H9 (cell line): ENCODE data around the gene KCNH1. TPM values are rescaled to one million over a fixed set of nuclear protein-coding genes. Genes with fewer than 3 reads are reported as not detected.

Experiments used
- DNase-seq: peaks from one replicate; pipeline ENCODE4 v3.0.0-alpha.2; 2017
- H2AFZ ChIP-seq: one replicate; pipeline ENCODE4 v1.6.1; 2013; ENCODE audit warnings: mild to moderate bottlenecking, low read length, control low read depth, moderate library complexity
- H2AK5ac ChIP-seq: 2 replicates; pipeline ENCODE4 v1.6.1; 2013; ENCODE audit warnings: low read length, control low read depth, mixed read lengths; ENCODE audit not compliant: insufficient read length
- H2BK120ac ChIP-seq: one replicate; pipeline ENCODE4 v1.6.1; 2013; ENCODE audit warnings: low read depth, mild to moderate bottlenecking, low read length, control low read depth, inconsistent platforms; ENCODE audit not compliant: poor library complexity, severe bottlenecking
- H2BK12ac ChIP-seq: 2 replicates; pipeline ENCODE4 v1.6.1; 2013; ENCODE audit warnings: low read length, control low read depth, mixed read lengths, low read depth; ENCODE audit not compliant: insufficient read length
- H2BK15ac ChIP-seq: 2 replicates; pipeline ENCODE4 v1.6.1; 2013; ENCODE audit warnings: low read depth, low read length, control low read depth
- H2BK20ac ChIP-seq: one replicate; pipeline ENCODE4 v1.6.1; 2013; ENCODE audit warnings: low read depth, mild to moderate bottlenecking, low read length, control low read depth, inconsistent platforms; ENCODE audit not compliant: poor library complexity, severe bottlenecking
- H2BK5ac ChIP-seq: 2 replicates; pipeline ENCODE4 v1.6.1; 2013; ENCODE audit warnings: low read length, control low read depth, mixed read lengths; ENCODE audit not compliant: insufficient read length
- H3K14ac ChIP-seq: 2 replicates; pipeline ENCODE4 v1.6.1; 2013; ENCODE audit warnings: low read length, control low read depth; ENCODE audit not compliant: insufficient read depth
- H3K18ac ChIP-seq: 2 replicates; pipeline ENCODE4 v1.6.1; 2013; ENCODE audit warnings: low read depth, mild to moderate bottlenecking, mixed read lengths, low read length, control low read depth; ENCODE audit not compliant: insufficient read length
- H3K23ac ChIP-seq: 2 replicates; pipeline ENCODE4 v1.6.1; 2013; ENCODE audit warnings: low read length, control low read depth, mixed read lengths, low read depth; ENCODE audit not compliant: insufficient read length
- H3K23me2 ChIP-seq: 2 replicates; pipeline ENCODE4 v1.6.1; 2013; ENCODE audit warnings: low read depth, mild to moderate bottlenecking, mixed read lengths, low read length, control low read depth; ENCODE audit not compliant: insufficient read length, poor library complexity, severe bottlenecking
- H3K27ac ChIP-seq: 2 replicates; pipeline ENCODE4 v1.5.1; 2013; ENCODE audit warnings: low read length, control low read depth, mixed read lengths, low read depth; ENCODE audit not compliant: insufficient read length
- H3K27me3 ChIP-seq: 2 replicates; pipeline ENCODE4 v1.6.1; 2013; ENCODE audit warnings: low read length, control low read depth, inconsistent platforms; ENCODE audit not compliant: insufficient read depth
- H3K4ac ChIP-seq: 2 replicates; pipeline ENCODE4 v1.6.1; 2013; ENCODE audit warnings: low read depth, mild to moderate bottlenecking, control low read depth, inconsistent platforms, low read length, moderate library complexity
- H3K4me1 ChIP-seq: 2 replicates; pipeline ENCODE4 v1.6.1; 2013; ENCODE audit warnings: low read length, control low read depth, inconsistent platforms; ENCODE audit not compliant: insufficient read depth
- H3K4me2 ChIP-seq: 2 replicates; pipeline ENCODE4 v1.6.1; 2013; ENCODE audit warnings: low read length, control low read depth, mixed read lengths; ENCODE audit not compliant: insufficient read length, insufficient read depth
- H3K56ac ChIP-seq: 2 replicates; pipeline ENCODE4 v1.6.1; 2013; ENCODE audit warnings: low read depth, mild to moderate bottlenecking, mixed read lengths, low read length, control low read depth; ENCODE audit not compliant: insufficient read length
- H3K79me1 ChIP-seq: 2 replicates; pipeline ENCODE4 v1.6.1; 2013; ENCODE audit warnings: low read depth, mild to moderate bottlenecking, moderate library complexity, low read length, control low read depth, inconsistent platforms; ENCODE audit not compliant: insufficient read depth, poor library complexity, severe bottlenecking
- H3K79me2 ChIP-seq: 2 replicates; pipeline ENCODE4 v1.6.1; 2013; ENCODE audit warnings: low read length, control low read depth, inconsistent platforms; ENCODE audit not compliant: insufficient read depth
- H3K9ac ChIP-seq: 2 replicates; pipeline ENCODE4 v1.6.1; 2013; ENCODE audit warnings: low read length, control low read depth, mixed read lengths; ENCODE audit not compliant: insufficient read length; ENCODE audit errors: extremely low read depth
- H3K9me3 ChIP-seq: one replicate; pipeline ENCODE4 v1.6.1; 2013; ENCODE audit warnings: low read depth, low read length, inconsistent platforms; ENCODE audit not compliant: control insufficient read depth
- H3T11ph ChIP-seq: one replicate; pipeline ENCODE4 v1.6.1; 2013; ENCODE audit warnings: mild to moderate bottlenecking, low read length, control low read depth, inconsistent platforms
- H4K20me1 ChIP-seq: one replicate; pipeline ENCODE4 v1.6.1; 2013; ENCODE audit not compliant: control insufficient read depth, insufficient read length, insufficient read depth
- H4K5ac ChIP-seq: 2 replicates; pipeline ENCODE4 v1.6.1; 2013; ENCODE audit warnings: low read depth, mild to moderate bottlenecking, mixed read lengths, low read length, control low read depth; ENCODE audit not compliant: insufficient read length
- H4K8ac ChIP-seq: replicated peaks from 2 replicates; pipeline ENCODE4 v1.6.1; 2013; ENCODE audit warnings: low read length, control low read depth, mixed read lengths, low read depth; ENCODE audit not compliant: insufficient read length
- H4K91ac ChIP-seq: 2 replicates; pipeline ENCODE4 v1.6.1; 2013; ENCODE audit warnings: low read depth, mild to moderate bottlenecking, moderate library complexity, mixed read lengths, low read length, control low read depth; ENCODE audit not compliant: insufficient read length
- H3K27ac Mint-ChIP-seq, 3 experiments: 2 replicates in 2 of 3; 3 replicates in 1 of 3; pipeline ENCODE4 v1.8.0; 2020 to 2021; ENCODE audit warnings: mixed read lengths in 3 of 3, mild to moderate bottlenecking in 1 of 3, moderate library complexity in 1 of 3
- H3K27me3 Mint-ChIP-seq: 2 replicates; pipeline ENCODE4 v1.8.0; 2021; ENCODE audit warnings: low read depth, mild to moderate bottlenecking, moderate library complexity, mixed read lengths
- H3K36me3 Mint-ChIP-seq, 3 experiments: 2 replicates in 2 of 3; 3 replicates in 1 of 3; pipeline ENCODE4 v1.8.0; 2020 to 2021; ENCODE audit warnings: low read depth in 3 of 3, mixed read lengths in 3 of 3; ENCODE audit not compliant: insufficient read depth in 1 of 3
- H3K4me1 Mint-ChIP-seq, 2 experiments: 2 replicates each; pipeline ENCODE4 v1.8.0; 2020; ENCODE audit warnings: mixed read lengths in 2 of 2
- H3K4me3 Mint-ChIP-seq, 2 experiments: 2 replicates in 1 of 2; 3 replicates in 1 of 2; pipeline ENCODE4 v1.8.0; 2020 to 2021; ENCODE audit warnings: mild to moderate bottlenecking in 2 of 2, mixed read lengths in 2 of 2, moderate library complexity in 1 of 2
- H3K9me3 Mint-ChIP-seq, 2 experiments: 2 replicates in 1 of 2; 3 replicates in 1 of 2; pipeline ENCODE4 v1.8.0; 2020; ENCODE audit warnings: mild to moderate bottlenecking in 2 of 2, mixed read lengths in 2 of 2, moderate library complexity in 1 of 2
- CTCF ChIP-seq: fragments of 200-600 bp; sonication (generic); conservative IDR thresholded peaks from 3 replicates; pipeline ENCODE4 v1.8.0; 2021; ENCODE audit warnings: antibody characterized with exemption, mild to moderate bottlenecking
- WGBS: extraction: QIAGEN DNeasy Blood & Tissue Kit; methylation state at CpG from one replicate; pipeline ENCODE4 v1.1.7; 2013; ENCODE audit warnings: missing lambda C conversion rate, low lambda C conversion rate, mixed read lengths; ENCODE audit not compliant: insufficient read length; ENCODE audit errors: extremely low coverage; 5-methylcytosine and 5-hydroxymethylcytosine counted together
- total RNA-seq: library from RNA; stranded (reverse); gene quantifications from 2 replicates; pipeline ENCODE4 v1.2.1, GENCODE V29; 2021

The KCNH1 gene
- total RNA-seq, 1 experiment from 2014 or later, result 0.11 TPM

GRCh38 chr1:210942513-210942912, 191.4 kb downstream of the KCNH1 start:
- Histone ChIP-seq H2BK20ac (no peak overlapping the region), H2BK15ac (no peak overlapping the region), H3K9ac (no peak overlapping the region), H2BK120ac (no peak overlapping the region), H3K4me2 (no peak overlapping the region), H4K20me1 (no peaks in the 10 kb centered on the region), H3K56ac (no peak overlapping the region), H3K14ac (no peak overlapping the region), H3K4me1 (peaks cover 2% of the 10 kb centered on the region; the same call in 1 of the 2 replicates), H3K9me3 (no peaks in the 10 kb centered on the region), H3K27ac (no peak overlapping the region), H3K18ac (no peak overlapping the region), H3K79me2 (no peaks in the 10 kb centered on the region), H3K79me1 (no peaks in the 10 kb centered on the region), H3K4ac (no peak overlapping the region), H2BK12ac (no peak overlapping the region), H3K23ac (no peak overlapping the region), H3T11ph (no peak overlapping the region), H3K27me3 (no peaks in the 10 kb centered on the region), H4K91ac (no peak overlapping the region), H2AK5ac (no peak overlapping the region), H4K8ac (no peak overlapping the region), H3K23me2 (no peaks in the 10 kb centered on the region), H2AFZ (no peak overlapping the region), H2BK5ac (no peak overlapping the region), H4K5ac (no peak overlapping the region)
- H3K4me3 Mint-ChIP-seq, result no peak overlapping the region
- no CpG with 5 or more reads among the region's 2 CpGs for WGBS
- no peaks in the 10 kb centered on the region for H3K4me1 Mint-ChIP-seq
- DNase-seq, result no peak
- no peak overlapping the region for H3K27ac Mint-ChIP-seq
- no peak for TF ChIP-seq CTCF
- no peaks in the 10 kb centered on the region for H3K27me3 Mint-ChIP-seq
- H3K36me3 Mint-ChIP-seq, result no peaks in the 10 kb centered on the region
- no peaks in the 10 kb centered on the region for H3K9me3 Mint-ChIP-seq
